IPS-18c (cell line): ENCODE results near the gene SLCO1A2.

Experiments used
- H3K4me3 ChIP-seq: 2 replicates; pipeline ENCODE4 v1.7.0; 2013; ENCODE audit warnings: low read depth, mild to moderate bottlenecking, low read length, moderate library complexity; ENCODE audit not compliant: insufficient read depth
- H3K9me3 ChIP-seq: one replicate; pipeline ENCODE4 v1.6.1; 2013; ENCODE audit warnings: mild to moderate bottlenecking, low read length, moderate library complexity; ENCODE audit not compliant: control insufficient read depth, insufficient read depth

SLCO1A2 gene

GRCh38 chr12:21339921-21340320, 5.2 kb upstream of the SLCO1A2 start:
- H3K9me3 ChIP-seq = no peaks in the 10 kb centered on the region
- H3K4me3 ChIP-seq = no peak overlapping the region

GRCh38 chr12:21337959-21338744, 3.4 kb upstream of the SLCO1A2 start:
- Histone ChIP-seq H3K9me3 (peaks cover 2% of the 10 kb centered on the region), H3K4me3 (no peak overlapping the region)

- Histone ChIP-seq H3K4me3 (no peak overlapping the region), H3K9me3 (peaks cover 2% of the 10 kb centered on the region)
Observed at GRCh38 chr12:21337453-21337852, 2.7 kb upstream of the SLCO1A2 start.

GRCh38 chr12:21336656-21337055, 1.9 kb upstream of the SLCO1A2 start:
- Histone ChIP-seq H3K4me3 (no peak overlapping the region), H3K9me3 (peaks cover 3% of the 10 kb centered on the region)

- H3K4me3 ChIP-seq = no peak overlapping the region
- peaks cover 27% of the 10 kb centered on the region for H3K9me3 ChIP-seq
Observed at GRCh38 chr12:21330682-21331253, 3.9 kb downstream of the SLCO1A2 start.

- no peak overlapping the region for H3K4me3 ChIP-seq
- peaks cover 26% of the 10 kb centered on the region for H3K9me3 ChIP-seq
Observed at GRCh38 chr12:21328578-21328977, 6.1 kb downstream of the SLCO1A2 start.

GRCh38 chr12:21324551-21324950, 10.2 kb downstream of the SLCO1A2 start:
- Histone ChIP-seq H3K9me3 (peaks cover 21% of the 10 kb centered on the region), H3K4me3 (no peak overlapping the region)

GRCh38 chr12:21323736-21324135, 11.0 kb downstream of the SLCO1A2 start:
- H3K4me3 ChIP-seq = no peak overlapping the region

GRCh38 chr12:21308785-21309184, 25.9 kb downstream of the SLCO1A2 start:
- no peak overlapping the region for H3K4me3 ChIP-seq
- H3K9me3 ChIP-seq = no peaks in the 10 kb centered on the region

More at GRCh38 chr12:21323736-21324135, 11.0 kb downstream of the SLCO1A2 start:
- peaks cover 19% of the 10 kb centered on the region for H3K9me3 ChIP-seq

- Histone ChIP-seq H3K4me3 (no peak overlapping the region), H3K9me3 (no peaks in the 10 kb centered on the region)
Observed at GRCh38 chr12:21305661-21306060, 29.1 kb downstream of the SLCO1A2 start.

GRCh38 chr12:21300632-21301031, 34.1 kb downstream of the SLCO1A2 start:
- Histone ChIP-seq H3K4me3 (no peak overlapping the region), H3K9me3 (no peaks in the 10 kb centered on the region)

GRCh38 chr12:21296751-21297406, 37.8 kb downstream of the SLCO1A2 start:
- no peak overlapping the region for H3K4me3 ChIP-seq

GRCh38 chr12:21296348-21296747, 38.4 kb downstream of the SLCO1A2 start:
- H3K9me3 ChIP-seq = no peaks in the 10 kb centered on the region
- H3K4me3 ChIP-seq = no peak overlapping the region

More at GRCh38 chr12:21296751-21297406, 37.8 kb downstream of the SLCO1A2 start:
- no peaks in the 10 kb centered on the region for H3K9me3 ChIP-seq

GRCh38 chr12:21294176-21294575, 40.5 kb downstream of the SLCO1A2 start:
- H3K9me3 ChIP-seq = no peaks in the 10 kb centered on the region
- H3K4me3 ChIP-seq = no peak overlapping the region

GRCh38 chr12:21292111-21292510, 42.6 kb downstream of the SLCO1A2 start:
- Histone ChIP-seq H3K9me3 (no peaks in the 10 kb centered on the region), H3K4me3 (no peak overlapping the region)

GRCh38 chr12:21289698-21290097, 45.0 kb downstream of the SLCO1A2 start:
- no peak overlapping the region for H3K4me3 ChIP-seq

GRCh38 chr12:21276826-21277225, 57.9 kb downstream of the SLCO1A2 start:
- Histone ChIP-seq H3K4me3 (no peak overlapping the region), H3K9me3 (no peaks in the 10 kb centered on the region)

More at GRCh38 chr12:21289698-21290097, 45.0 kb downstream of the SLCO1A2 start:
- H3K9me3 ChIP-seq = no peaks in the 10 kb centered on the region

- H3K9me3 ChIP-seq = no peaks in the 10 kb centered on the region
- H3K4me3 ChIP-seq = no peak overlapping the region
Observed at GRCh38 chr12:21265932-21266331, 68.8 kb downstream of the SLCO1A2 start.
